NK-92 treated with Interleukin-12 subunit alpha and Interleukin-12 subunit beta, amount 100 ng/mL, for 24 hours (cell line): ENCODE measurements around the gene LHPP.
A peak's percentile ranks its signal among the peaks of the same experiment; 100 is the strongest.

Experiments used
- DNase-seq: peaks from one replicate; lab custom pipeline; 2025; lab: John Stamatoyannopoulos, UW

The LHPP gene

DNA sequence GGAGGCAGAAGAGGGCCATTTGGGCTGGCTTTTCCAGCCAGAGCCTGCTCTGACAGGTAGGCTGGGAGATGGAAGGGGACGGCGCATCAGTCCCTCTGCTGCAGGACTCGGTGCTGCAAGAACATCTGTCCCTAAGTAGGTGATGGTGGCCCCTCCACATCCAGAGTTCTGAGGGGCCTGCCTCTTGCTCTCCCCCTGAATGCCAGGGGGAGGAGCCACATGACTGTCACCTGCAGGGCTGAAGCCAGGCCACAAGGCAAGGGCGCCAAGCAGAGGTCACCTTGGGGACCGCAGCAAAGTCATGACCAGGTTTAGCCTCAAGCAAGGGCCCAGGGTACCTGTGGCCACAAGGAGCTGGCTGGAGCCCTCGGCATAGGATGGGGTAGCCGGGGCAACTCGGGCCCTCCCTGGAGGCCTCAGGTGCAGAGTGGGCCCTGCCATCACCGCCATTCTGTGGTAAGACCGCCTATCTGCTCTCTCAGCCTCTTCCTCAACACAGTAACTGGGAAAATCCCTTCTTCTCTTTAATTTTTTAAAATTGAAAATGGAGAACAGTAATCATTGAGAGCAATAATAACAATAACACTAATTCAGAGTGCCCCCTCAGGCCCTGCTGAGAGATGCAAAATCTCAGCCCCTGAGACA lies 183.3 kb downstream of the LHPP start:
- DNase-seq = no peak

DNA sequence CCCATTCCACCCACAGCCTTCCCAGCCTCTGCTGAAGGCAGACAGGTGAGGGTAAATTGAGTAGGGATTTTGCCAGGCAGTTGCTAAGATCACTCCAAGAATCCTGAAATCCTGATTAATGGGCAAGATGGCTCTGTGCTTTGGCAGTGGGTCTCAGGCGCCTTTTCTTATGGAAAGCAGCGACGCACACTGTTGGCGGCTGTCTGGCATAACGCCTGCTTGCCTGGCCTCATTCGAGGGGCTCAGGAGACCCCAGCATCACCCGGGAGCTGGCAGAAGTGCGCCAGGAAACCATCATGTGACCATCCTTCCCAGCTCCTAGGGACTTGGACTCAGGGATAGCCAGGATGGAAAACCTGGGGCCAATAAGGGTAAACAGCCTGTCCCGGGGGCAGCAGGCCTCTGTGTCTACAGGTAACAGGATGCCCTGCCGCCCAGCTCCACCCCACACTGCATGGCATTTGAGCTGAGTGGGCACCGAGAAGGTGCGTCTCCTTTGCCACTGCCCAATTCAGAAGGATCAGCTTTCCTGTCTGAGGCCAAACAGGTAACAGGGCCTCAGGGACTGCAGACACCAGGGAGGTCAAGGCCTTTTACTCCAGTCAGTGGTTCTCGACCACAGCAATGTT lies 184.0 kb downstream of the LHPP start:
- DNase-seq = no peak

DNA sequence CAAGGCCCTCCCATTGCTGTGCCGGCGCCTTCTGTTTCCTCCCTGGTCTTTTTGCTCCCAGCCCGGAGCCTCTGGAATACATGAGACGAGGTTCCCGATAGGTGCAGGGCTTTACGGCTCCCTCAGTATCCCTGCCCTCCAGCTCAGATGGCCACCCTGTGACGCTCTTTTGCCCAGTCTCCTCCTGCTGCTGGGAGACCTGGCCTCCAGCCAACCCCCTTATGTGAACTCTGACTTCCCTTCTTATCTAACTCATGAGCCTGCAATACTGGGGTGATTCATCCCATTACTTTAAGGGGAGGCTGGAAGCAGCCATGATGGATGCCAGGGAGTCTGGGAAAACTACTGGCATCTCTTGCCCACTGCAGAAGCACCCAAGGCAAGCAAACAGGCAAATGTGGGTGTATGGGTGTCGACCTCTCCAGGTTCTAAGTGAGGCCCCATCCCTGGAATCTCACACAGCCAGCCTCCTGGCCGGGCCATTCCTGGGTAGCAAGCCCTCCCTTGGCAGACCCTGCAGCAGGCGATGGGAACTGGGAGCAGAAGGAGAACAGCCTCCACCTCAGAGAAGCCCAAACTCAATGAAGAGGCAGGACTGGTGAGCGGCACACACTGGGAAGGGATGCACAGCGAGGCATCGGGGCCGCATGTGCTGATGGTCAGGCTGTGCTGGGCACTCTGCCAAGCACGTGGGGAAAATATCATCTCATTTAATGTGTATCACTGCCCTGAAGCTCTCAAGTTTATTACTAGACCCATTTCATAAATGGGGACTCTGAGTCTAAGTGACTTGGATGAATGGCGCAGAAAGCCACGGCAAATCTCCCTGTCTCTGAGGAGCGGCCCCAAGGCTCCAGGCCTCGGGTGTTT lies 185.1 kb downstream of the LHPP start:
- no peak for DNase-seq

DNA sequence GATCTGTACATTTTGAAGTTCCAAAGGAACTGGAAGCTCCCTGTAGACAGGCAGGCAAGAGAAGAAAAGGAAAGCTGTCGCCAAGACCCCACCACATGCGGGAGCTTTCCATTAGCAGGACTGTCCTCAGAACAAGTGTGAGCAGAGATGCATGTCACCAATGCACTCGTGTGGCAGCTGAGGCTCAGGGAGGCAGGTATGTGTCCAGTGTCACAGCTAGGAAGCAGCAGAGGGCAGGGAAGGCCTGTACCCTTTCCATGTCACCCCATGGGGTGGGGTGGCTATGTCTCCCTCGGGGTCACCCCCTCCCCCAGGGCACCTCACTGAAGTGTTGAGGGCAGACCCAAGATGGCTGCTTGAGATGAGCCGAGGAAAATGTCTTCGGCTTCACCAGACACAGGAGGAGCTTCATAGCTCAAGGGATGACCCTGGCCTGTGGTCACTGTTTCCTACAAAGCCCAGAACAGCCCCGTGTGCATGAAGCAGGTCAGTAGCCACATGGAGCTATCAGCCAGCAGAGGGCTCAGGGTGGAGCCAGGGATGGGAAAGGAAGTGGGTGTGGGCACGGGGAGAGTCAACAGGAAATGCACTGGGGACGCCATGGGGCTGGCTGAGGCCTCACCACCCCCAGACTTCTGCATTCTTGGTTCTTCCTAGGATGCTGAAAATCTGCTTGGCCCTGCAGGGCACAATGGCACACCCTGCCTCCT lies 186.0 kb downstream of the LHPP start:
- peak; percentile 46 for DNase-seq

DNA sequence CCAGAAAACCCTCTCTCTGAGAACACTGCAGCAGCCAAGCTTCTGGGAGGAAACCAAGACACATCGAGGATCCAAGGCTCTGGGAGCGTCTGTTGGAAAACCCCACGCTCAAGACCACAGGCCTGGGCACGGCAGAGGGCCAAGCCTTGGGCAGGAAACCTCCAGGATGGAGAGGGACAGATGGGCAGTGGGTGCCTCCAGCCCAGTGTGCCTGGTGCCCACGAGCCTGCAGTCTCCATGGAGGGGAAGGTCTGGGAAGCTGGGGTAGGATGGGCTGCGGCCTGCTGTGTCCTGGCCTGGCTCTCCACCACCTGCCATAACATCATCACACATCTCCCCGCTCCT lies 186.5 kb downstream of the LHPP start:
- no peak for DNase-seq

DNA sequence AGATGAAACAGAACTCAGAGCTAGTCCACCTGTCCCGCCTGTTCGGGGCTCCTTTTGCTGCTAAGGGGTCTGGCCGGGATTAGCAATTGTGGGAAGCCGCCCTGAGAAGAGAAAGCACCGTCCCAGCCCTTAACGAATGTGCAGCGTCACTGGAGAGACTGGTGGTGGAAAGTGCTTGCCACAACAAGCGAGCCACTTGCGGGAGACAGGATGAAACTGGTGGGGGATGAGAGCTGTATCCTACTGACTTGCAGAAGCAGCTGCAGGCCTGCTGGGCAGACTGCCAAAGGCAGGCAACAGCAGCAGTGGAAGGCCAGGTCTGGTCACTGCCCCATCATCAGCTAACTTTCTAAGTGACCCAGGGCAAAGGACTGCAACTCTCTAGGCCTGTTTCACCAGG lies 187.1 kb downstream of the LHPP start:
- DNase-seq = no peak

DNA sequence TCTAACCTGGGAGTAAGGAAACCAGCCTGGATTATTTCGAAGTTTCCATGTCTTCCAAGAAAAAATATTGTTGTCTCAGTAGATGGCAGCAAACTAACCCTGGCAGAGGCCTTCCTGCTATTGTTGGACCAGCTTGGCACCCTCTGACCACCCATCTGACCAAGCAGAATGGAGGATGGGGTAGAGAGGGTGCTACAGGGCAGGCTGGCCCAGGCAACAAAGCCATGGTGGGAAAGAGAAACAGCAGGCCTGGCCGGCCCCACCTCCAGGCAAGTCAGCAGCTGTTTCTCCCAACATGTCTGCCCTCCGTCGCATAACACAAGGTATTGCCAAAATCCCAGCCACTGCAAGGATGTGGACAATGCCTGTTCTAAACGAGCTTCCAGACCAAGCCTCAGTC lies 187.6 kb downstream of the LHPP start:
- no peak for DNase-seq

DNA sequence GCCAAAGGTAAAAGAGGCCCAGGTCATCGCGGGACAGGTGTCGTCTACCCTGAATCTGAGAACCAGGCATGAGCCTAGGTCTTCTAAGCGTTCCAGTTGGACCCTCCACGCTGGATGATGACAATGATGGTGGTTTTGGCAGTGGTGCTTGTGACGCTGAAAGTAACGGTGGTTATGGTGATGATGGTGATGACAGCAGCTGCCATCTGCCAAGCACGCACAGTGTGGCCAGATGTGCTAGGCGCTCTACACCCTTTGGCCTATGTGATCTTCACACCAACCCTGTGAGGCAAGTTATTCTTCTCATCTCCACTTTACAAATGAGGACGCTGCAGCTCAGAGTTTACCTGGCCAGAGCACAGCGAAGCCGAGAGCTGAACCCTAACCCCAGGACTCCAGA lies 188.6 kb downstream of the LHPP start:
- no peak for DNase-seq

DNA sequence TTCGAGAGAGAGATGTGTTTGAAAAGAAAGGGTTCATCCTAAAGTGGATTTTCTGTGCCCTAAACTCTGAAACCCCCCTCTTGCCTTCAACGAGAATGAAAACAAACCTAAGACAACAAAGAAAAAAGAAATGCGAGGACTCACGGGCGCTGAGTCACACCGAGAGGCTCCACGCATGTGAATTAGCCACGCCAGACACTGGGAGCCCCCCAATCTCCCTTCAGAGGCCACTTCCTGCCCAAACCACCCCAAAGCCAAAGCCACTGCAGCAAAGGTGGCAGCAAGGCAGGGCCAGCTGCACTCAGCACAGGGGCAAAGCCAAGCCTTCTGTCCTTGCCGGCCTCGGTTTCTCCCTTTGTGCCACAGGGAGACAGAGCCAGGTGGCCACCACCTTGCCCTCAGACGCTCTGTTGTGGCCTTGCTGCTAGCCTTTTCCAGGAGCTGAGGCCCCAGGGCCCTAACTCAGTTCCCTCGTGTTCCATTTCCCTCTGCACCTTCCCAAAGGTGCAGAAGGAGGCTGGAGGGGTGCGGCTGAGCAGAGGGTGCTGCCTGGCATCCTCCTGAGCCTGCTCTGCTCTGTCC lies 189.3 kb downstream of the LHPP start:
- peak; percentile 65 for DNase-seq

DNA sequence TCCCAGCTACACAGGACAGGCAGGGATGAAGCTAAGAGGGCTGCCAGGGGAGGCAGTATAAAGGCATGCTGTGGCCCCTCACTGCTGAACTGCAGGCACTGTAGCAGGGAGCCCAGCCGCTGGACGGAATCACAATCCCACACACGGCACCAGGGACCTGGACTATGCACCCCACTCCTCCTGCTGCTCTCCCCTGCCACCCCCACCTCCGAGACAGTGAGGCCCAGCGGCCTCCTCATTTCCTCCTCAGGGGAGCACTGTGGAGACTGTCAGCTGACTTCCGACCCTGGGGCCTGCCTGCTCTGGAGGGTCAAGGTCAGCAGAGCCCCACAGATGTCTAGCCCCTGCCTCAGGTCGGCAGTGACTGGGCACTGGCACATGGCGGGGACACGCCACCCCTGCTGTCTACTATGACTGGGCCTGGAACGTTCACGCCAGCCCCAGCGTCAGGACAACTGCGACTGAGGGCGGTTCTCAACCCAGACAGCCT lies 189.8 kb downstream of the LHPP start:
- no peak for DNase-seq

DNA sequence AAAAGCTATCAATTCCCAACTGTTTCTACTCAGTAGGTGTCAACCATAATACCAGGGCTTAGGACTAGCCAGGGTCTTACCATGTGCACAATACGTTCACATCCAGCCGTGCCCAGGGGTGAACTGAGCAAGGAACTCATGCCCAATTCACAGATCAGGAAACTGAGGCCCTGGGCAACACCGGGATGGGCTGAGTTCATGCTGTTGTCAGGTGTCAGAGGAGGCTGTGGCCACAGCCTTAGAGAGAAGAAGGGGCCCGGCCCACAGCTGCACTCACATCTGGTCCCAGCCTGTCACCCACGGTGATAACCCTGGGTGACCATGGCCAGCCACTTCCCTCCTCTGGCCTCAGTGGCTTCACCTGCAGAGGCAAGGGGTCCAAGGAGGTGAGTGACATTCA lies 190.6 kb downstream of the LHPP start:
- DNase-seq = no peak

DNA sequence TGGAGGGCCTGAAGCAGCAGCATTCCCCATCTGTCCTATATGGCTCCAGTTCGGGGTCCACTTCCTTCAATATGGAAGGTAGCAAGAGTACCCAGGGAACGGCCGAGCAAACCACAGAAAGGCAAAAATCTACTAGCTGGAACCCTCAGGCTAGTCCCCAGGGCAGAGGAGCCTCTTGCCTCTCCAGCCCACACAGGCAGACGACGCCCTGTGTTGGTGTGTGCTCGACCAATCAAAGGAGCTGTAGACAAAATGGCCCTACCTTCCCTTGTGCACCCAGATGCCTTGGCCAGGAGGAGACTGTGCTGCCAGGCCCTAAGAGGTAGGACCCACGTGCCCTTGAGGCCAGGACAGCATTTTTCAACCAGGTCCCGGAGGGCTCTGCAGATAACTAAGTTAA lies 191.1 kb downstream of the LHPP start:
- no peak for DNase-seq

DNA sequence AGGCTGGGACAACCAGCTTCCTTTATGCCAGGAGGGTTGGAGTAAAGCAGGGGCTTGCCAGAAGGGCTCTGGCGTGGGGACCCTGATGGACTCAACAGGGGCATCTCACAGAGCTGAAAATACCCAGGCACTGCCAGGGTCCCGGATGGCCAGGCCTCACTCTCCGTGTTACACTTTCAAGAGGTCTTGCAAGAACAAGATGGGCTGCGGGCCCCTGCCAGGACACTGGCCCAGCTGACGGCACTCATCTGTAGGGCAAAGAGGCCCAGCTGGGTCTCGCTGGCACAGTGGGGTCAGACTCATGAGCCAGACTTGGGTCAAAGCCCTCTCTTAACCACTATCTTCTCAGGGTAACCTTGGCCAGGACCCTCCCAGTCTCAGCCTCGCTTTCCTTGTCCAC lies 191.7 kb downstream of the LHPP start:
- DNase-seq = no peak

DNA sequence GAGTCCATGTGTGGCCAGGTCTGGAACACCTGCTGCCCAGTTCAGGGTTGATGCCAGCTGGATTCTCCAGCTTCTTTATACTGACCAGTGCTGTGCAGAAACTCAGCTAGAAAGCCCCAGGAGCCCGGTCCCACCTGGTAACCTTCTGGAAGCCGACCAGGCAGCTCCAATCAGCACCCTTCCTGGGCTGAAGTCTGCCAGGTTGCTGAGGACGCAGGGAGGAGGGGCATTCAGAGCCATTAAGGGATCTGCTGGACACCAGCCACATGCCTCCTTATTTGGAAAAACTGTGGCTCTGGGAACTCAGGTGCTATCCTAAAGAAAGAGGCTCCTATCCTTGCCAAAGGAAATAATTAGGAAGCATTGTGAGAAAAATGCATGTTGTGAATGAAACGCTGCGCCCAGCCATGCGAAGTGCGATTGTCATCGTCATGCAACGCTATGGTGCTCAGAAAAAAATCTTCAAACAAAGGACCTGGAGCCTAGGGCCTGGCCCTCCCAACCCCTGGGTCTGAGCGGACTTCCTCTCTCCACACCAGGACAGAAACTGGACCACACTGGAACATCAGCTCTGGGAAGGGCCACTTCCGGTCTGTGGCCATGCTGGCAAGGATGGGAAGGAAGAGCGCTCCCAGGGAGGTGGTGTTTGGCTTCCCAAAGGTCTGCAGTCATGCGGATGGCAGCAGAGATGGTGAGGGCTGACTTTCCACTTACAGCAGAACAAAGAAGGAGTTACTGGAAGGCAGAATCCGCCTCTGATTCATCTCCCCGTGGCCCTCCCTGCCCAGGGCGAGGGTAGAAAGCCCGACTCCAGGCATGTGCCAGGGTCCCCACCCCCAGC lies 192.4 kb downstream of the LHPP start:
- DNase-seq = no peak

DNA sequence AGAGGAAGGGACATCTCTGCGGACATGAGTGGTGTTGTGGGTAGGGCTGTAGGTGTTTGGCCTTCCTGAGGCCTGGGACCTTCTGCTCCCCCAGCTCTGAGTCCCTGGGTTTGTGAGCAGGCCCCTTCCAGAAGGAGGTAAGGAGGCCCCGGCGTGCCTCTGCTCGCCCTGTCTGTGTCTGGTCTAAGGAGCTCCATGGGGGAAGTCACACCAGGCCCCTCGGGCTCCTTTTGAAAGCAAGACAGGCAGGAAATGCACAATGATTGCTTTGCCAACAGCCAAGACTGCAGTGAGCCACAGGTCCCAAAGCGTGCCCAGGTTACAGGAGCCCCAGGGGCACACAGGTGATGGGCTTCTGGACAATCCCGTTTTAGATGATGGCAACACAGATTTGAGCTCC lies 193.1 kb downstream of the LHPP start:
- DNase-seq = no peak

DNA sequence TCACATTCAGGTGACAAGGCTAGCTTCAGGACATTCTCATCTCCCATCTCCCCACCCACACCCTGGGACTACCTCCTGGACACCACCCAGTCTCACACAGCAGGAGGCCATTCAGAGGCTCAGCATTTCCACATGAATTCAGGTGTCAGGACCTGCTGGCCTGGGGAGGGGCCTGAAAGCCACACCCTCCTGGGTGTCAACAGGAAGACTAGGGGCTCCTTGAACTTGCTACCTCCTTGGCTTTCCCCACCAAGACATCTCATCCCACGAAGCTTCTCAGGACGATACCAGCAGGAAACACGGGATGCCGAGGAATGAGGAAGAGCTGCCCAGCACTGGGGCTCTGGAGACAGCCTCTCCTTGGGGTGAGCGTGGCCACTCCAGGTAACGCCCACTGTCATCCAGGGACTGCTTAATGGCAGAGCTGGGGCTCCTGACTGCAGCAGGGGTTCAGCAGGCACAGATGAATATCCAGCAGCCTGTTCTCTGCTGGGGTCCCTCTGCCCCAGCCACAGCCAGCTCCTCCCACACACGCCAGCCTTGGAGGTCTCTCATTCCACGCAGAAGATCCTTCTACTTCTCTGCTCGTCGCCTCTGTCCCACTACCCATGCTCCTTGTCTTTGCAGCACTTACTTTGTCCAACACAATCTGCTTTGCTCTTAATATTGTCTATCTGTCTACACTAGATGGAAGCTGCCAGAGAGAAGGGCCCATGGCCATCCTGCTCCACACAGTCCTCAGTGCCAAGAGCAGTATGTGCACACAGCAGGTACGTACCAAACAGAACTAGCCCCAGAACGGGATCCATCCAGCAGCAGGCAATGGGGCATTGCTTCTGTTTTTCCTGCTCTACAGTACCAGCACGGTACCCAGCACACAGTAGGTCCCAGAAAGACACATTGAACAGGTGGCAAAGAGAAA lies 193.8 kb downstream of the LHPP start:
- no peak for DNase-seq

DNA sequence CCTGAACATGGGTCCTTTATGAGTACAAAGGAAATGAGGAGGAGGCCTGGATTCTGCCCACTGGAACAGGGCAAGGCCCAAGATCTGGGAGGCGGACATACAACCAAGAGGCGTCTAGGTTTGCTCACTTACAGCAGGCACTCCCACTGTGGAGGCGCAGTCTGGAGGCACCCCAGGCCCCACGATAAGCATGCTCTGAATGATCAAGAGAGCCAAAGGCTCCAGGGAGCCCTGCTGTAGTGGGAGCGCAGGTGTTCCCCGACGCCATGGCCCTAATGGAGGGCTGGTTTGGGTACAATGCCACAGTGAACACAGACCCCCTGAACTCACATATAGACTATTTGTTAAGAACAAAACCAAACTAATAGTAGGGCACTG lies 194.5 kb downstream of the LHPP start:
- DNase-seq = no peak

DNA sequence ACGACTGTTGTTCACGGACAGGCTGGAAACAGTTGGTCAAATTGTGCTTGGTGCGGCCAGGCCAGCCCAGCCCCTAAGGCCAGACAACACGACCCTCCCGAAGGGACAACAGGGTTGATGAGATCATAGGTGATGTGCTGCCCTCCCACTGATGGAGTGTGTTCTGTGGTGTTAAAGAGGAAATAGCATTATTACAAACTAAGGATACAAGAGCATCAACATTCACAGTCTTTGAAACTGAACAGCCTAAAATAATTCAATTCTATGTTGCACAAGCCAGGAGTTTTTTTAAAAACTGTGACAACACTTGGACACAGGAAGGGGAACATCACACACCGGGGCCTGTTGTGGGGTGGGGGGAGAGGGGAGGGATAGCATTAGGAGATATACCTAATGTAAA lies 194.9 kb downstream of the LHPP start:
- DNase-seq = no peak

DNA sequence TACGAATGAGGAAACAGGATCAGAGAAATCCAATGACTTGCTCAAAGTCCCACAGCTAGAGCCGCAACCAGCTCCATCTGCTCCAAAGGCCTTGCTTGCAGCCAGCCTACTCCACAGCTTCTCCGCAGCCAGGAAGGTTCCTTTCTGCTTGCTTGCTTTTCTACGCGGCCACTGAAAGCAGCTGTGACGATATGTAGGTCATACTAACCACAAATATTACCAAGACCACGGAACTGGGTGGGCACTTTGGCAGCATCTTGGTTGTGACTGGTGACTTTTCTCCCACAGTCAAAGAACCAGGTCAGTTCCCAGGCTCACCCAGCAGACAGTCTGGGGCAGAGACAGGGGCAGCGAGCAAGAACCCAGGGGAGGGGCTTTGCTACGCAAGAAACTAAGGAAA lies 196.2 kb downstream of the LHPP start:
- no peak for DNase-seq

DNA sequence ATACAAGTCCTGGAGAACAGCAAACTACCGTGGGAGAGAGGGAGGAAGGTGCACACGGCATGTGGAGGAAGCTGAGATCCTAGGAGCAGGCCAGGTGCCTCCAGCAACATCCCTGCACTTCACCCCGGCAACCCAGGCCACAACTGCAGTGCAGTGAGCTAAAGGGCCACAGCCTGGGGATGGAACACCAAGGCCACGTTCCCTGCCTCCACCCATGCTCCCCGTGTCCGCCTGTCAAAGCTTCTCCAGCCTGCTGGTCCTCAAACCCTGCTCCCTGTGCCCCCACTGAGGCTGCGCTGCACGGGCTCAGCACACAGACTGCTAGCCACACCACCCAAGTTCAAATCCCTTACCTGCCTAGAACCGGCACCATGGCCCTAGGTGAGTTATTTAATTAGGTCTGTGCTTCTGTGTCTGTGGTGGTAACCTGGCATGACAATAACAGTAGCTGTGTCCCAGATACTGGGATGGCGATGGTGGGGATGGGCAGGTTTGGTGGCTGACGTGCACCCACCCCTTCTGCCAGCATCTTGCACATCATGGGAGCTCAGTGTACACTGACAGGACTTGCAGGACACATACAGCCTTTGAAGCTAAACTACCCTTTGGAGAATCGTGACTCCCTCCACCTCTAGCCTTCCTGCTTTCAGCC lies 197.1 kb downstream of the LHPP start:
- no peak for DNase-seq
